Fibroblast of skin of left quadriceps (primary cell): ENCODE data around the gene RELCH.
A peak's percentile ranks its signal among the peaks of the same experiment; 100 is the strongest.

Experiments used
- DNase-seq, 2 experiments: peaks; one replicate each; pipeline ENCODE4 v3.0.0-alpha.2; 2013; ENCODE audit warnings: low read depth in 2 of 2

The RELCH gene

GRCh38 chr18:62249478-62250097 is 62.5 kb downstream of the RELCH start:
- peak; percentile 32 to 34 for DNase-seq

DNA sequence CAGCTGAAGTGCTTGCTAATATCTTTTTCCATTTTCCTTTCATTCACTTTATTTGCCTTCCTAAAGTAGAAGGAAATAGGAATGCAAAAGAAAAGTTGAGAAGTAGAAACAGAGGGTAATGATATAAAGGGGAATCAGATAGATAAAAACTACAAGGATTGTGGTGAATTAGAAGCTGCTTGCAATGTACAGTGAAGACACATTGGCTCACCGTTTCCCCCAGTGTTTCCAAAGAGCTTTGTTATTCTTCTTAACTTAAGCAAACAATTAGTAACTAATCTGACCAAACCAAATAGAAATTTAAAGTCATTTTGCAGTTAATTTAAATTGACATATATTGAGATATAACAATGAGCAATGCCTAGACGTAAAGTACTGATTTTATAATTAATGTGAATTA is 63.4 kb downstream of the RELCH start:
- no peak for DNase-seq

GRCh38 chr18:62258093-62258492 is 71.0 kb downstream of the RELCH start:
- DNase-seq = no peak

GRCh38 chr18:62258616-62259015 is 71.6 kb downstream of the RELCH start:
- DNase-seq = no peak

GRCh38 chr18:62262061-62262460 is 75.0 kb downstream of the RELCH start:
- no peak for DNase-seq

- no peak for DNase-seq
These were observed 77.9 kb downstream of the RELCH start for GRCh38 chr18:62264984-62265383.

DNA sequence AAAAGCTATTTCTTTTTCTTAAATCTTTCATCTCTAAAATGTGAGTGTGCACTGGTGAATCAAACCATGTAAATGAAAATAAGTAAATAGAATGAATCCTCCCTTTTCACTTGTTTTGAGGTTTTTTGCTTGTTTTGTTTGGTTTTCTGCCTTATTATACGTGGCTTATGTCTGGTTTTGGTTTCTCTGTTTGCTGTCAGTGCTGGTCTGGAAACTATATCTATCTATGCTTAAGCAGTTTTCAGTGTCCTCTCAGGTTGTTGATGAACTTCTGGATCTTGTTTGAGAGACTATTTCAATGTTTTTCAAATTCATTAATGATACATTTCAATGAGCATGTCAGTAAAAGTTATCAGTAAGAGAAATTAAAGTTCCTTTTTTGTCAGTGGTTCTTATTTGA is 90.0 kb downstream of the RELCH start:
- DNase-seq = no peak

GRCh38 chr18:62279561-62279960 is 92.5 kb downstream of the RELCH start:
- no peak for DNase-seq

- DNase-seq = no peak
These were observed 93.0 kb downstream of the RELCH start for GRCh38 chr18:62280058-62280457.

DNA sequence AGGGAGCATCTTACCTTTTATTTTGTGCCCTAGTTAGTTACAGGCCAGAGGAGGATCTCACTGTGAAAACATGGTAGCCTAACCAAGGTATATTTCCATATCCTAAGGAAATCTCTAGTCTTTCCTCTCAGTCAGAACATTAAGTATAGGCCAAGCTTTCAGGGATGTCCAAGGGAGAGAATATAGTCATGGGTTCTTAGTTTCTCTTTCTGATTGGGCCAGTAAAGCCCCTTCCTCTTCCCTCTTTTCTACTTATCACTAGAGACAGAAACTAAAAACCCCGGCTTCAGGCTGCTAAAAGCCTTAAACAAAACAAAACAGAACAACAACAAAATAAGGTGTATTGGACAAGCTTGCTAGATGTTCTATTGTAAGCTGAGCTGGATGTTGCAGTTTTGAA is 93.7 kb downstream of the RELCH start:
- no peak for DNase-seq

DNA sequence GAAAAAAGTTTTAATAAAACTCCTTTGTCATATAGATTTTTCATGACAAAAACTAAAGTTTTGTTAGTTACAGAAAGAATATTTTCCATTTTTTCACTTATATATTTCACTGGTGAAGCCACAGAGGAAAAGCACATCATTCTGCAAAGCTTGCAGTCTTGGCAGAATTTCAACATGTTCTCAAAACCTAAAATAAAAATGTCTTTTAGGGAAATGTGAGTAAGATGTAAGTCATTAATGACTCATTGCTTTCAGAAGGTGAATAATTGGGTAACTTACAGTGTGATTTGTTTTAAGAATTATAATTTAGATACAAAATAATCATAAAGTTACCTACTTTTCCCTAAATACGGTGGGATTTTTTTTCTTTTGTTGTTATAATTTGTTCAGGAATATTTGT is 94.6 kb downstream of the RELCH start:
- peak; percentile 83 to 84 for DNase-seq

DNA sequence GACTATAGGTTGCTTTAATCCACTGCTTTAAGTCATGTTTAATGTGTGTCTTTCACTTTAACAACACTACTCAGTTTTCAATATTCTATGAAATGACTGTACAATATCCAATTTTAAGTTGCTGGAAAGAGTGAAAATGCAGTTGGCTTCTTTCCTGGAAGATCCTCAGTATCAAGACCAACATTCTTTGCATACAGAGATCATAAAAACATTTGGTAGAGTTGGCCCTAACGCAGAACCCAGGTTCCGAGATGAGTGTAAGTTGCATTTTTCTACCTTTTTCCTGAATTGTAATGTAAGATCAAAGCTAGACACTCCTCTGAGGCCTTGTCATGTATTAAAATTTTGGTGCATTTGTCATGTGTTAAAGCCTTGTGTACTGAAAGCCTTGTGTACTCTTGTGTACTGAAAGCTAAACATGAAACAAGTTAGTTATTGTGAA is 95.2 kb downstream of the RELCH start:
- DNase-seq = peak; percentile 63 to 70

DNA sequence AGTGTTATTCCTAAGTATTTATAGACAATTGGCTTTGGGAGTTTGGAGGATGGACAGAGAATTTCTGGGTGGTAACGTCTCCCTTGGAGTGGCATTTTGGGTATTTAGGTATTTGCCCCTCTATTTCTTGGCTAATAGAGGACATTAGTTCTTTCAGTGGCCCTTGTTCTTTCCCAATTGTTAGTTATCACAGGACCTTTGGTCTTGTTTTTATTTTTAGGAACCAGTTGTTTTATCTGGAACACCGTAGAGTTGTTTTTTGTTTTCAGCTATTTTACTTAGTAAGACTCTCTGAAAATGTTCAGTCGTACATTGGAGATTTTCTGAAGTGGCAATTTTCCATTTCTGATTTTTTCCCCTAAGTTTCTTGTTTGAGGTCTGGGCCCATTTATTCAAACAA is 97.6 kb downstream of the RELCH start:
- DNase-seq = no peak

DNA sequence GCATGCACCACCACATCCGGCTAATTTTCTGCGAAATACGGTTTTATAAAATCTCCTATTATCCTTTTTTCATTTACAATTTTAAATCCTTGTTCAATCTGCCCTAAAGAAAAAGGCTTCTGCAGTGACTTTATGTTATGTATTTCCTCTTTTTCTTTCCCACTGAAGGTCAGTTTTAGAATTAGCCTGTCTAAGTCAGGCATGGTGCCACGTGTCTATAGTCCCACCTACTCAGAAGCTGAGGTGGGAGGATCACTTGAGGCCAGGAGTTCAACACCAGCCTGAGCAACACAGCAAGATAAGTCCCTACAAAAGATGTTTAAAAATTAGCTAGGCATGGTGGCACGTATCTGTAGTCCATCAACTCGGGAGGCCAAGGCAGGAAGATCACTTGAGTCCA is 98.2 kb downstream of the RELCH start:
- no peak for DNase-seq

- DNase-seq = no peak
These were observed 101.0 kb downstream of the RELCH start for GRCh38 chr18:62287781-62288664.

DNA sequence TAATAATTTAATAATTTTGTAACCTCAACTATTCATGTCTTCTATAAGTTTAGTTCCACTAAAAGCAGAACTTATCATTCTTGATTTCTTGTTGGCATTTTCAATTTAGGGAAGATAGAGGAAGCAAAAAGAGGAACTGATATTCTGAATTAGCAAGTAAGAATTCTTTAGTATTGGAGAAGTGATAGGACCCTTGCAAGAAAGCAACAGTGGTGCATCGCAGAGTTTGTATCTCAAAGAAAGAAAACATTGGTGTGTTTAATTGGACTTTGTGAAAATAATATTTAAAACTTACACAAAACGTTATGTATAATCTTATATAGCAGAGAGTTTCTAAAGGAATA is 101.6 kb downstream of the RELCH start:
- no peak for DNase-seq

- DNase-seq = no peak
These were observed 102.0 kb downstream of the RELCH start for GRCh38 chr18:62289047-62289446.

GRCh38 chr18:62294073-62294472 is 107.0 kb downstream of the RELCH start:
- no peak for DNase-seq

- DNase-seq = no peak
These were observed 113.4 kb downstream of the RELCH start for GRCh38 chr18:62300359-62300963.

DNA sequence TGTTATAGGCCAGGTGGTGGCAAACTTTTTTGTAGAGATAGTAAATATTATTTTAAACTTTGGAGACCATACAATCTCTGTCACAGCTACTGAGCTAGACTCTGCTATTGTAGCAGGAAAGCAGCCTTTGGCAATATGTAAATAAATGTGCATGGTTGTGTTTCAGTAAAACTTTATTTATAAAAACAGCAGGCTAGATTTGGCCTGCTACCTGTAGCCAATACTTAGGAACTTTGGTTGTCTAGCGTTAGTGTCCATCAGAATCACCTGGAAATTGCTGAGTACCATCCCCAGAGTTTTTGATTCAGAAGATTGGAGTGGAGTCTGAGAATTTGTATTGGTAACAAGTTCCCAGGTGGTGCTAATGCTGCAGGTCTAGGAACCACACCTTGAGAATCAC is 114.3 kb downstream of the RELCH start:
- no peak for DNase-seq

GRCh38 chr18:62312851-62313250 is 125.8 kb downstream of the RELCH start:
- no peak for DNase-seq

DNA sequence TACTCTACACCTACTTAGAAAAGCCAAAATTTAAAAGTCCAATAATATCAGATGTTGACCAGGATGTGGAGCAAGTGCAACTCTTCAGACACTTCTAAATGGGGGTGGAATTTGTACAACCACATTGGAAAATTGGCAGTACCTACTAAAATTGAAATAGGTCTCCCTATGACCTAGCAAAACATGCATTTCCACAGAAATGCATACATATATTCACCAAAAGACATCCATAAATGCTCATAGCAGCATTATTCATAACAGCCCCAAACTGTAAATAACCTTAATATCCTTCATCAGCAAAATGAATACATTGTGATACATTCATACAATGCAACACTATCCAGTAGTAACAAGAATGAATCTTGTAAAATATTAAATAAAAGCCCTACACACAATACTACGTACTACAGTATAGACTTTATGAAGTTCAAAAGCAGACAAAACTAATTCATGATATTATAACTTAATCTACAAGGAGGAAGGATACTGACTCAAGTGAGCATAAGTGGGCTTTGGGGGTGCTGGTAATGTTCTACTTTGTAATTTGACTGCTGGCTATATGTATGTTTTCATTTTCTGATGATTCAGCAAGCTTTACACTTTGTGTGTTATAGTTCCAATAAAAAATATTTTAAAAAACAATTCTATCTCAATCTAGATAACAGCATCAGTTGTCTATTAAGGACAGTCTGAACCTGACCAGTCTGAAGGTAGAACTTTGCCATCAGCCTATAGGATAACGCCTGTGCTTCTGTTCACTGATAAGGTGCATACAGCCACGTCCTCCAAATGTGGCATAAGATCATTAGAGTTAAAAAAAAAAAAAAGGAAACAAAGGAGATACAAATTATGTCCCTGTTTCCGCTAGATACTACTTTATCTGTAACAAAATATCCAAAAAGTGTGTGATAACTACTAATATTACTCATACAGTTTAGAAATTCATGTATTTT is 131.4 kb downstream of the RELCH start:
- no peak for DNase-seq
